C4-2B (cell line): ENCODE measurements around the gene KRT38.

Source experiments
- H3K27ac ChIP-seq: fragments of 450-650 bp; 2 replicates; pipeline ENCODE4 v1.5.1; 2017
- CTCF ChIP-seq: fragments of 450-650 bp; conservative IDR thresholded peaks from 2 replicates; pipeline ENCODE4 v1.5.1; 2017; ENCODE audit warnings: mild to moderate bottlenecking
- ZFX ChIP-seq: fragments of 450-650 bp; IDR thresholded peaks from 2 replicates; pipeline ENCODE4 v1.6.1; 2017

KRT38 gene

GRCh38 chr17:41474863-41475262, 34.1 kb upstream of the KRT38 start:
- no peak overlapping the region for H3K27ac ChIP-seq
- TF ChIP-seq ZFX (no peak), CTCF (no peak)

- H3K27ac ChIP-seq: no peak overlapping the region
These were observed 27.6 kb upstream of the KRT38 start for GRCh38 chr17:41468346-41468745.

GRCh38 chr17:41467561-41467960, 26.8 kb upstream of the KRT38 start:
- no peak overlapping the region for H3K27ac ChIP-seq
- TF ChIP-seq ZFX: no peak
- TF ChIP-seq CTCF: no peak

More at GRCh38 chr17:41468346-41468745, 27.6 kb upstream of the KRT38 start:
- TF ChIP-seq CTCF (no peak), ZFX (no peak)

- TF ChIP-seq ZFX (no peak), CTCF (no peak)
- H3K27ac ChIP-seq: no peak within 1 kb of the TSS
These were observed 26.2 kb upstream of the KRT38 start, which contains the start of gene KRT32 for GRCh38 chr17:41466988-41467387. TSS of gene KRT32 (minus strand) at chr17:41467386. CDS start at chr17:41467325, 61 bp downstream.

GRCh38 chr17:41464682-41465081, 23.9 kb upstream of the KRT38 start:
- TF ChIP-seq CTCF: no peak
- TF ChIP-seq ZFX: no peak
- H3K27ac ChIP-seq: no peak overlapping the region

- no peak for TF ChIP-seq ZFX
- no peak for TF ChIP-seq CTCF
- H3K27ac ChIP-seq: no peak overlapping the region
These were observed 23.4 kb upstream of the KRT38 start for GRCh38 chr17:41464173-41464572.

GRCh38 chr17:41463746-41464145, 23.0 kb upstream of the KRT38 start:
- no peak overlapping the region for H3K27ac ChIP-seq
- no peak for TF ChIP-seq CTCF
- TF ChIP-seq ZFX: no peak
